SH-SY5Y (cell line): Measurements from ENCODE around the gene TXNIP.

Source experiments
- GATA2 ChIP-seq: IDR thresholded peaks from 2 replicates; pipeline ENCODE4 v1.6.1; 2011; ENCODE audit warnings: mild to moderate bottlenecking, low read depth, low read length
- GATA3 ChIP-seq: IDR thresholded peaks from 2 replicates; pipeline ENCODE4 v1.6.1; 2011; ENCODE audit warnings: low read depth, mild to moderate bottlenecking, low read length, moderate library complexity

Gene TXNIP

GRCh38 chr1:145956361-145956760 is 40.0 kb downstream of the TXNIP start:
- no peak for TF ChIP-seq GATA2
- no peak for TF ChIP-seq GATA3

- TF ChIP-seq GATA2 (no peak), GATA3 (no peak)
Observed at GRCh38 chr1:145955436-145955835, 40.9 kb downstream of the TXNIP start.

- TF ChIP-seq GATA3 (no peak), GATA2 (no peak)
Observed at GRCh38 chr1:145953861-145954260, 42.5 kb downstream of the TXNIP start.

GRCh38 chr1:145952903-145953302 is 43.5 kb downstream of the TXNIP start:
- TF ChIP-seq GATA2 (no peak), GATA3 (no peak)

- TF ChIP-seq GATA3 (no peak), GATA2 (no peak)
Observed at GRCh38 chr1:145951526-145951925, 44.9 kb downstream of the TXNIP start.

GRCh38 chr1:145949219-145949618 is 47.2 kb downstream of the TXNIP start:
- no peak for TF ChIP-seq GATA2
- TF ChIP-seq GATA3, result no peak

- TF ChIP-seq GATA2 (no peak), GATA3 (no peak)
Observed at GRCh38 chr1:145947551-145947950, 48.8 kb downstream of the TXNIP start.

- TF ChIP-seq GATA2, result no peak
- TF ChIP-seq GATA3, result no peak
Observed at GRCh38 chr1:145946477-145946986, 49.8 kb downstream of the TXNIP start.

GRCh38 chr1:145944532-145944931 is 51.8 kb downstream of the TXNIP start:
- TF ChIP-seq GATA3 (no peak), GATA2 (no peak)

- TF ChIP-seq GATA2, result no peak
- no peak for TF ChIP-seq GATA3
Observed at GRCh38 chr1:145942871-145943270, 53.5 kb downstream of the TXNIP start.
